Right forelimb (tissue), 1 donor: ENCODE results near the gene FLCN.

Experiments
- DNase-seq: peaks from one replicate; pipeline ENCODE4 v3.0.0-alpha.2; 2018

The FLCN gene

DNA sequence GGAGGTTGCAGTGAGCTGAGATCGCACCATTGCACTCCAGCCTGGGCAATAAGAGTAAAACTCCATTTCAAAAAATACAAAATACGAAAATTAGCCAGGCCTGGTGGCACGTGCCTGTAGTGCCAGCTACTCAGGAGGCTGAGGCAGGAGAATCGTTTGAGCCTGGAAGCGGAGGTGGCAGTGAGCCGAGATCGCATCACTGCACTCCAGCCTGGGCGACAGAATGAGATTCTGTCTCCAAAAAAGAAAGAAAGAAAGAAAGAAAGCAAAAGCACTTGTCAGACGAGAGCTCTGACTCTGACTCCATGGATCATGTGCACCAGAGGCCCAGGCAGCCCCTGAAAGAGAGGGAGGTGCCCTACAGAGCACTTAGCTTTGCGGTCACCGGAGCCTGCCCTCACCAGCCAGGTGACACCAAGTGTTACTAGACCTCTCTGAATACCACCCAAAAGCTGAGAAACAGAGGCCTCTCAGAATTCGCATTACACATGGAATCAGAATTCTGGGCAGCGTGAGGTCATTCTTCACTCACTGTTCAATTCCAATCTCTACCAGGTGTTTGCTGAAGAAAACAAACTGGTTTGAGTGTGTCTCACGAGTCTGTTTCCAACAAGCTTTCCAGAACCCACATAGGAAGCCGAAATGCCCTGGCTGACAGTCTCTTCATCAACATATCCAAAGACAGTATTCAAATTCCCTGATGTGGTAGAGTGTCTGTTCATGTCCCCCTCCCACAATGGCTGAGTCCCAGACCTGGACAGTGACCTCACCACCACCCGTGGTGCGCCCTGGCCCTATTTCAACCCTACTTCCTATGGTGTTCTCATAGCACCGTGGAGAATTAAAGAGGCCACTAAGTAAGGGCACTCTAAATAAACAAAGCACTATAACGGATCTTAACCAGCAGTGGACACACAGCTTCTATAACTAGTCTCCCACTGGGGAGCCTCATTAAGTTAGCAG, 1.5 kb downstream of the FLCN start:
- DNase-seq: no peak

GRCh38 chr17:17232303-17232621, 4.7 kb downstream of the FLCN start:
- DNase-seq: no peak

- no peak for DNase-seq
These were observed 5.2 kb downstream of the FLCN start for GRCh38 chr17:17231621-17232302.

DNA sequence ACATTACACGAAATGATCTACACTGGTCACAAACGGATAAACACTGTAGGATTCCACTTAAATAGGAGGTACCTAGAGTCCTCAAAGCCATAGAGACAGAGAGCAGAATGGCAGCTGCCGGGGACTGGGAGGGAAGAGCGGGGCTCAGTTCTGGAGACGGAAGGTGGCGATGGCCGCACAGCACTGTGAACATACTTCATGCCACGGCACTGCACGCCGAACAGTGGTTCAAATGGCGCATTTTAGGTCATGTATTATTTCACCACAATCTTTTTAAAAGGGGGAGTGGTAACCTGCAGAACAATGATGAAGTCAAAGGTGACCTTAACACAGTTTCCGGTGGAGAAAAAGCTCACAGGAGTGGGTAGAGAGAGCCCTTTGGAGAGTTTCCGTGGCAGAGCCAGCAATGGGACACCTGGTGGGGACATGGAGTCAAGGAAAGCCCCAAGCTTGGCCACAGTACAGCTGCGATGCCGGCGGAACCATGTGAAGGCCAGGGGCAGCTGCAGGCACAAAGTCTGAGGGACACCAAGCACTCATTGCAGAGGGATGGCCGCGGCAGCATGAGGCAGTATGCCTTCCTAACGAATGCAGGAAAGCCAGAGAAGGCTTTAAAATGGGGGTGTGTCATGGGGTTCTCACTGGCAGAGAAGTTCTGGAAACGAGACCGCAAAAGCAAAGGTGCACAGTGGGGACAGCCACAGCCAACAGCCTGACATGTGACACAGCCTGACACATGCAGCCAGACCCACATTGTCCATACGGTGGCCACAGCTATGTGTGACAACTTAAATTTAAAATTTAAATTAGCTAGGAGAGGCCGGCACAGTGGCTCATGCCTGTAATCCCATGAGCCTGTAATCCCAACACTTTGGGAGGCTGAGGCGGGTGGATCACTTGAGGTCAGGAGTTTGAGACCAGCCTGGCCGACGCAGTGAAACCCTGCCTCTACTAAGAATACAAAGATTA, 7.3 kb downstream of the FLCN start:
- no peak for DNase-seq

- no peak for DNase-seq
These were observed 8.3 kb downstream of the FLCN start for GRCh38 chr17:17228521-17229279.

- no peak for DNase-seq
These were observed 9.1 kb downstream of the FLCN start for GRCh38 chr17:17227608-17228520.

DNA sequence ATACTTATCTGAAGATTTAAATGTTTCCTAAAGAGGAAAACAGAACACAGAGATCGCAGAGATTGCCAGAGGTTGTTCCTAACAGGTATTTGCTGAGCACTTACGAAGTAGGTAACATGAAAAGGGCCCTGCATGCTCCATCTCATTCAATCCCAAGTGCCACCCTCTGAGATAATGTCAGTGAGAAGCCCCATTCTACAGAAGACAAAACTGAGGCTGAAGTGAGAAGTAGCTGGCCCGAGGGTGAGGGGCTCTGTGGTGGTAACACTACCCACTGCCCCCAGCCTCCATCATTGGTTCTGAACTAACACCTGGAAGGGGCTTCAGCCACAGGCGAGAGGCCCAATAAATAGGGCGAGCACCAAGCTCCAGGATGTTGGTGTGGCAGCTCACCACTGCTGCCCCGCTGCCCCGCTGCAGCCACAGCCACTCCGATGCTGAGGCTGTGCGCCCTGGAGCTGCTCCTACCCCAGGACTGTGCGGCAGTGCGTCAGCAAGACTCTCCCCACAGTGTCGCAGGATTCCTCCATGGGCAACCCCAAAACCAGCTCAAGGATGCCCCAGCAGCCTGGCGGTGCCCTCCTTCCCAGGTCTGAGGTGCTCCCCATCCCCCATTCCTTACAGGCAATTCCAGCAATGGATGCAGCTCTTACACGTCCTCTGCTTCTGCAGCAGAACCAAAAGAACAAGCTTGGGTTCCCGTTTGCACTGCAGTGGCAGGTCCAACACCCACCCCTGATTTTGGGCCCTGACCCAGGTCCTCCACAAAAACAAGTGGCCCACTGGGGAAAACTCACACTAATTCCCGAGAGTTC, 10.3 kb downstream of the FLCN start:
- DNase-seq: no peak

DNA sequence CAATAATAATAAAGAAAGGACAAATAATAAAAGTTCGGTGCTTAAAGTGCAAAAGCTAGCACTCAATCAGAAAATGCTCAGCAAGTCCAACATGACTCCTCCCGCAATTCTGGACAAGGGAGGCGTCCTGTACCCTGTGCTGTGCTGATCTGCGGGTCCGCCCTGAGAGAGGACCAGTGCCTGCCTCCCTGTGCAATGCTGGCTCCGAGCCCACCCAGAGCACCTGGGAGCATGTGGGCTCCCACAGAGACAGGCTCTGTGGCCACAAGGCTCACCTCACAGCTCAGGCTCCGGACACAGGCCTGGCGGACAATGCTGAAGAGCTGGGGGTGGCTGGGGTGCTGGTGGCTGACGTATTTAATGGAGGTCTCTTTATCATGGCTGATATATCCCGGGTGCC, 11.1 kb downstream of the FLCN start:
- no peak for DNase-seq

GRCh38 chr17:17224137-17224536, 12.8 kb downstream of the FLCN start:
- no peak for DNase-seq

DNA sequence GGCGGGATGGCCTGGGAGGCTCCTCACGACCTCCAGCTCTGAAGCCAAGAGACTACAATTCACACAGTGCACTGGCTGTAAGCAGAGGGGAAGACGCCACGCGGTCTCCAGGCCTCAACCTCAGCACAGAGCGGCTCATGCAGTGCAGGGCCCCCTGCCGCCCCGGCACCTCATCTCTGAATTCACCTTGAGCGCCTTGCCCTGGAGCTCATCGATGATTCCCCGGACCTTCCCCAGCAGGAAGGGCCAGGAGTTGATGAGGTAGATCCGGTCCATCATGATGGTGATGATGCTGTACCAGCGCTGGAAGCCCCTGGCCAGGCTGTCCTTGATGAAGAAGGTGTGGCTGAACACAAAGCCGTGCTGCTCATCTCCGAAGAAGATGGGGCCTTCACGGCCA, 13.2 kb downstream of the FLCN start:
- DNase-seq: no peak

DNA sequence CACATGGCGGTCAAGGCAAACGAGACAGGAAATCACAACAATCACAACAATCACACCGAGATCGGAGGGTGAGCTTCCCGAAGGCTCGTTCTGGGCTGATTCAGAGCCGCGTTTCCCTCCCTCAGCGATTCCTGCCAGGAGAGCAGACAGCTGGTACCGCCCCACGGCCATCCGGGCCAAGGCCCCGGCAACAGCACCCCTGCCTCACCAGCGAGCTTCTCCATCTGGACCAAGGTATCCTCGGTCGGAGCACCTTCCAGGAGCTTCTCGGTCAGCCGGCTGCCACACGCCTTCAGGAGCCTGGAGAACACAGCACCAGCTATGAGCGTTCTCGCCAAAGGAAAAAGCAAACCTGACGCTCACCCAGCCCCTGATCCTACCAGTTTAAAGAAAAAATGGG, 15.6 kb downstream of the FLCN start:
- no peak for DNase-seq

- DNase-seq: no peak
These were observed 16.4 kb downstream of the FLCN start for GRCh38 chr17:17220529-17220928.

DNA sequence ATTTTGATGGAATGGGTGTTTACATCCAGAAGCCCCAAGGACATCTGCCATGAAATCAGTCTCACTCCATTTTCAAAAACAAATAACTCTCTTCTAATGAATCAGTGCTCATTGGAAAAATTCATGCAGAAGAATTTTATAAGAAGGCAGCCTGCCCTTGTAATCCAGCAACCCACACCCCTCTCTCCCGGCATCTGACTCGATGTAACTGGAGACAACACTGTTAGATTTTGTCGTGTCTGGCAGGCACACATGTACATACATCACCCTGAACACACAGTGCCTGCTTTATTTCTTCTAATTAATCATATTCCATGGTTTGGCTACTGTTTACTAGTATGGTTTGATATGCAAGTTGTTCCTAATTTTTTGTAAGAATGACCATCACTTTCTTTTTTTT, 19.0 kb downstream of the FLCN start:
- DNase-seq: no peak

GRCh38 chr17:17216776-17217175, 20.2 kb downstream of the FLCN start:
- no peak for DNase-seq

GRCh38 chr17:17216236-17216635, 20.7 kb downstream of the FLCN start:
- no peak for DNase-seq

GRCh38 chr17:17215575-17215974, 21.4 kb downstream of the FLCN start:
- no peak for DNase-seq

DNA sequence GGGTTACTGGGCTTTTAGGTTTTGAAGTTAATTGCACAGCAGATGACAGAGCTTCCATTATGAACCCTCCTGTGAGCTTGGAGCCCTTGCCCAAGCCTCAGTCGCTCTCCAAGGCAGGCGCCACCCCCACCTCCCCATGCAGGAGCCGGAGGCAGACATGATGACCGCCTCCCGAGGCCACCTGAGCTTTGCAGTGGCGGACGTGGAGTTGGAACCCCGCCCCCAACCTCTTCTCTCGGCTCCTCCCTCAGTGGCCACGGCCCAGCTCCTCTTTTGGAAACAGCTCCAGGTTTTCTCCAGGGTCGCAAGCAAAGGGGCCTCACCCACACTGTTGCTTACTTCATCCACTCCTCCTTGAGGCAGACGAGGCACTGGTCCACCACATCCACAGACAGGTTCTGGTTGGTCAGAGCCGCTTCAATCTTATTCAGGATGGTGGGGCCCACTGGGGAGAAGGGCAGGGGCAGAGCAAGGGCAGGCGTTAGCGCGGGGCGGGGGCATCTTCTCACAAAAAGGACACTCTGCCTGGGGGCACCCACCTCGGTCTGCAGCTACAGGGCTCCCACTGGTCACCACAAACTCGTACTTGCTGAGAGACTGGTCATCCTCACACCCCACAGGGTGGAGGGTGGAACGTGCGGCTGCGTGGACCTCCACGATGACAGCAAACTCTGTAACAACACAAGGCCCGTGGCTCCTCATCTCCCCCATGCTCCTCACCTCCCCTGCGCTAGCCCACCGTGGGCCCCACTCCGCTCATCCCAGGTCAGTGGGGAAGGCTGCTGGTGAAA, 22.1 kb downstream of the FLCN start:
- DNase-seq: no peak

DNA sequence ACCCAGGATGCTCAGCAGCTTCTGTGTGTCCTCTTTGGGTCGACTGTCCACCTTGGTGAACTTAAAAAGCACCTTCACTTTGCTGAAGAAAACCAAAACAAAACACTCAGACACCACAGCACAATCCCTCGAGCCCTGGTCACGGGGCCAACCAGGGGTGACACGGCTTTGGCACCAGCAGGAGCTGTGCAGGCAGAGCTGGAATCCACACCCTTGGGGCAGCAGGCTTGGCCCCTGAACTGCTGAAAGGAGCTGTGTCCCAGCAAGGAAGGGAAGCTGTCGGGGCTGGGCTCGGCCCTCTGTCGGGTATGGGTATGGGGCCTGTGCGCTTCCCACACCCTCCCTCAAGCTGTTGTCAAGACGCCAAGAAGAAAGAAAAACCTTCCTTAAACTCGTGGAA, 23.2 kb downstream of the FLCN start:
- no peak for DNase-seq

GRCh38 chr17:17207998-17208397, 29.0 kb downstream of the FLCN start:
- DNase-seq: no peak

DNA sequence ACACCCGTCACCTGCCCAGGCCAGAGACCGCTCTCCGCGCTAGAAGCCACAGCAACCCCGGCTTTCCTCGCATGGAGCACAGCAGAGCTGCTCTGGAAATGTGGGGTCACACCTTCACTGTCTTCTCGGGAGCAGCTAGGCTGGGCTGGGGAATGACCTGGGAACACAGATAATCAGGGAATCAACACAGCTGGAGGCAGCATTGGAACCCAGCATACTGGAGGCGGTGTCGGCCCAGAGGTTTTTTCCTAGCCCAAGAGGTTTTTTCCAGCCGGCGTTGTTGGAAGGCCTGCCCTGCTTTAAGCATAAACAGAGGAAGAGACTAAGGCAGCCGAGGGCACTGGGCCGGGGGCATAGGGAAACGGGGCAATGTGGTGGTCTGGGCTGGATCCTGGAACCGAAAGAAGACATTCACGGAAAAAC, 30.0 kb downstream of the FLCN start:
- no peak for DNase-seq
